SK-N-SH (cell line): Measurements from ENCODE around the gene SYNE2. TPM values are rescaled to one million over a fixed set of nuclear protein-coding genes. Genes with fewer than 3 reads are reported as not detected.

Experiments used
- CTCF ChIA-PET: fragments of 300-600, 350-600 bp; formaldehyde crosslinking; extraction: SDS; loops from one replicate; lab custom pipeline; 2021; lab: Yijun Ruan, JAX
- POLR2A ChIA-PET: fragments of 350-600 bp; sonication (Branson Sonifier 250); formaldehyde crosslinking; extraction: SDS; loops from one replicate; lab custom pipeline; 2020; ENCODE audit warnings: antibody characterized with exemption, inconsistent platforms; lab: Yijun Ruan, JAX
- DNase-seq: peaks from one replicate; pipeline ENCODE4 v3.0.0; 2012
- H2AFZ ChIP-seq: fragments of 200-600 bp; sonication (generic); 2 replicates; pipeline ENCODE4 v1.8.1; 2016; ENCODE audit warnings: antibody characterized with exemption, mild to moderate bottlenecking, low read depth
- H3F3A ChIP-seq: fragments of 200-600 bp; sonication (generic); replicated peaks from 2 replicates; pipeline ENCODE3; 2016; ENCODE audit warnings: antibody characterized with exemption, mild to moderate bottlenecking; ENCODE audit not compliant: insufficient read depth
- H3K27ac ChIP-seq, 2 experiments: fragments of 200-500 bp in 1 of 2; fragments of 200-600 bp in 1 of 2; sonication (Bioruptor generic) in 1 of 2; sonication (generic), shearing (Covaris generic) in 1 of 2; 2 replicates each; pipeline versions ENCODE4 v1.5.1 to v1.6.1; 2014 to 2016; ENCODE audit warnings: low read depth in 2 of 2, inconsistent platforms in 1 of 2, low read length in 1 of 2, mild to moderate bottlenecking in 1 of 2, mixed read lengths in 1 of 2
- H3K27me3 ChIP-seq: fragments of 200-600 bp; sonication (generic), shearing (Covaris generic); 2 replicates; pipeline ENCODE4 v1.6.1; 2016; ENCODE audit warnings: mixed run types; ENCODE audit not compliant: insufficient read depth
- H3K36me3 ChIP-seq, 2 experiments: fragments of 200-500 bp in 1 of 2; fragments of 200-600 bp in 1 of 2; sonication (Bioruptor generic) in 1 of 2; sonication (generic) in 1 of 2; replicated peaks in 1 of 2; 2 replicates each; pipeline versions ENCODE3 to v1.5.1; 2014 to 2016; ENCODE audit warnings: low read length in 1 of 2, mild to moderate bottlenecking in 1 of 2; ENCODE audit not compliant: insufficient read depth in 2 of 2, control insufficient read depth in 1 of 2
- H3K4me1 ChIP-seq, 2 experiments: fragments of 200-500 bp in 1 of 2; fragments of 200-600 bp in 1 of 2; sonication (Bioruptor generic) in 1 of 2; sonication (generic), shearing (Covaris generic) in 1 of 2; 2 replicates each; pipeline versions ENCODE4 v1.5.1 to v1.6.1; 2014 to 2016; ENCODE audit warnings: low read depth in 1 of 2, low read length in 1 of 2, mixed run types in 1 of 2; ENCODE audit not compliant: insufficient read depth in 2 of 2, control insufficient read depth in 1 of 2
- H3K4me2 ChIP-seq: fragments of 200-600 bp; sonication (generic), shearing (Covaris generic); 2 replicates; pipeline ENCODE4 v1.6.1; 2017; ENCODE audit warnings: mixed run types
- H3K4me3 ChIP-seq, 2 experiments: fragments of 200-500 bp in 1 of 2; fragments of 200-600 bp in 1 of 2; sonication (Bioruptor generic) in 1 of 2; sonication (generic), shearing (Covaris generic) in 1 of 2; 2 replicates each; pipeline versions ENCODE4 v1.5.1 to v1.8.1; 2014 to 2016; ENCODE audit warnings: low read depth in 2 of 2, inconsistent platforms in 1 of 2, low read length in 1 of 2, mild to moderate bottlenecking in 1 of 2, mixed read lengths in 1 of 2, moderate library complexity in 1 of 2
- H3K79me2 ChIP-seq: fragments of 200-600 bp; sonication (generic); 2 replicates; pipeline ENCODE4 v1.8.1; 2017; ENCODE audit warnings: mild to moderate bottlenecking; ENCODE audit not compliant: insufficient read depth
- H3K9ac ChIP-seq: fragments of 200-600 bp; sonication (generic); 2 replicates; pipeline ENCODE4 v1.6.1; 2017; ENCODE audit warnings: mixed run types
- H3K9me2 ChIP-seq: fragments of 200-600 bp; sonication (generic); 2 replicates; pipeline ENCODE4 v1.6.1; 2017; ENCODE audit warnings: mixed run types
- H3K9me3 ChIP-seq: fragments of 200-600 bp; sonication (generic); 2 replicates; pipeline ENCODE4 v1.6.1; 2017; ENCODE audit warnings: mixed run types, mild to moderate bottlenecking, moderate library complexity
- H4K20me1 ChIP-seq: fragments of 200-600 bp; sonication (generic); 2 replicates; pipeline ENCODE4 v1.6.1; 2017; ENCODE audit warnings: mild to moderate bottlenecking, mixed run types; ENCODE audit not compliant: insufficient read depth
- CTCF ChIP-seq: fragments of 200-600 bp; sonication (generic); IDR thresholded peaks from 2 replicates; pipeline ENCODE4 v1.6.1; 2017; ENCODE audit warnings: antibody characterized with exemption, mild to moderate bottlenecking, moderate library complexity
- ELF1 ChIP-seq: IDR thresholded peaks from 2 replicates; pipeline ENCODE4 v1.4.0; 2012
- FOXJ3 ChIP-seq: sonication (generic); formaldehyde crosslinking; IDR thresholded peaks from 2 replicates; pipeline ENCODE4 v1.5.1; 2020; ENCODE audit warnings: mild to moderate bottlenecking, missing genetic modification reagents
- GATA2 ChIP-seq: sonication (generic); formaldehyde crosslinking; IDR thresholded peaks from 2 replicates; pipeline ENCODE4 v1.5.0; 2020; ENCODE audit warnings: mild to moderate bottlenecking, missing genetic modification reagents
- MAX ChIP-seq: IDR thresholded peaks from 2 replicates; pipeline ENCODE4 v1.4.0; 2012; ENCODE audit warnings: low read depth
- MEF2A ChIP-seq: IDR thresholded peaks from 2 replicates; pipeline ENCODE4 v1.4.0; 2012; ENCODE audit warnings: low read depth, borderline replicate concordance
- MXI1 ChIP-seq: IDR thresholded peaks from 2 replicates; pipeline ENCODE4 v1.6.1; 2012; ENCODE audit warnings: mild to moderate bottlenecking, low read depth, low read length, improper control_type of control experiment
- REST ChIP-seq: IDR thresholded peaks from 2 replicates; pipeline ENCODE4 v1.6.1; 2012; ENCODE audit warnings: mild to moderate bottlenecking, low read depth, low read length, moderate library complexity
- TAF1 ChIP-seq: IDR thresholded peaks from 2 replicates; pipeline ENCODE4 v1.6.1; 2012; ENCODE audit warnings: low read depth, mild to moderate bottlenecking, low read length, moderate library complexity, borderline replicate concordance
- TCF12 ChIP-seq: IDR thresholded peaks from 2 replicates; pipeline ENCODE4 v1.4.0; 2012
- TEAD4 ChIP-seq: IDR thresholded peaks from 2 replicates; pipeline ENCODE4 v1.4.0; 2012; ENCODE audit warnings: mild to moderate bottlenecking, borderline replicate concordance; ENCODE audit not compliant: insufficient read depth
- USF2 ChIP-seq: fragments of 150-350 bp; IDR thresholded peaks from 2 replicates; pipeline ENCODE4 v1.6.1; 2017; ENCODE audit warnings: antibody characterized with exemption, low read length, low read depth, borderline replicate concordance
- YY1 ChIP-seq: IDR thresholded peaks from 2 replicates; pipeline ENCODE4 v1.4.0; 2012; ENCODE audit warnings: low read depth, mild to moderate bottlenecking
- WGBS: methylation state at CpG from one replicate; pipeline ENCODE4 v1.1.6; 2017; ENCODE audit warnings: low lambda C conversion rate; 5-methylcytosine and 5-hydroxymethylcytosine counted together
- polyA plus RNA-seq, 3 experiments: library from polyadenylated mRNA; depleted of rRNA; stranded (reverse); fragments of >200 nt; gene quantifications; 2 replicates each; pipeline ENCODE4 v1.2.3, GENCODE V29; 2012

The SYNE2 gene
- polyA plus RNA-seq, 1 of the 3 experiments (the other 2 are of a cell fraction): 7.1 TPM

- H3K4me2 ChIP-seq: no peak overlapping the region
- H3K4me3 ChIP-seq: no peak overlapping the region
- no peaks in the 10 kb centered on the region for H3K4me1 ChIP-seq
- ChIA-PET POLR2A (no interaction called here), CTCF (interaction anchor here (0.8 to 1.5 kb wide), 6 partner anchors 13 to 307 kb away, joined by 3 to 5 read pairs (median 4); no protein-coding TSS in a partner anchor)
- H3K27ac ChIP-seq: no peak overlapping the region
- H3K9ac ChIP-seq: no peak overlapping the region
- DNase-seq: no peak
- H3F3A ChIP-seq: no peaks in the 10 kb centered on the region
- H3K9me3 ChIP-seq: no peaks in the 10 kb centered on the region
- no peak overlapping the region for H2AFZ ChIP-seq
- no peak for TF ChIP-seq USF2
- TF ChIP-seq YY1: no peak
- TF ChIP-seq CTCF: no peak
- TF ChIP-seq GATA2: no peak
- 92% methylated on average over 10 of the region's 10 CpGs for WGBS
- no peaks in the 10 kb centered on the region for H3K79me2 ChIP-seq
- H3K36me3 ChIP-seq: peaks cover 14 to 25% of the 10 kb centered on the region in 2 experiments
- H3K27me3 ChIP-seq: no peaks in the 10 kb centered on the region
- H3K9me2 ChIP-seq: no peaks in the 10 kb centered on the region
- no peaks in the 10 kb centered on the region for H4K20me1 ChIP-seq
Observed at GRCh38 chr14:63996625-63997220, 143.9 kb downstream of the SYNE2 start.

- no peaks in the 10 kb centered on the region for H3K4me1 ChIP-seq
- H3K36me3 ChIP-seq: peaks cover 9 to 38% of the 10 kb centered on the region in 2 experiments
- H3K27ac ChIP-seq: no peak overlapping the region
- no peaks in the 10 kb centered on the region for H4K20me1 ChIP-seq
- ChIA-PET POLR2A (no interaction called here), CTCF (interaction anchor here (3.0 kb wide), 1 partner anchor 10 kb away, joined by 10 read pairs; no protein-coding TSS in a partner anchor)
- no peaks in the 10 kb centered on the region for H3K79me2 ChIP-seq
- no peak overlapping the region for H3K4me2 ChIP-seq
- H3K9me3 ChIP-seq: no peaks in the 10 kb centered on the region
- H3K4me3 ChIP-seq: no peak overlapping the region
- H3K27me3 ChIP-seq: no peaks in the 10 kb centered on the region
- no peak overlapping the region for H3K9ac ChIP-seq
- H3F3A ChIP-seq: no peaks in the 10 kb centered on the region
- DNase-seq: no peak
- H3K9me2 ChIP-seq: no peaks in the 10 kb centered on the region
- 73% methylated on average over 1 of the region's 1 CpG for WGBS
- no peak overlapping the region for H2AFZ ChIP-seq
- TF ChIP-seq MEF2A: no peak
- no peak for TF ChIP-seq MAX
- TF ChIP-seq TAF1: no peak
- no peak for TF ChIP-seq TCF12
- no peak for TF ChIP-seq ELF1
- TF ChIP-seq TEAD4: no peak
- no peak for TF ChIP-seq REST
- TF ChIP-seq CTCF: no peak
- TF ChIP-seq MXI1: no peak
- no peak for TF ChIP-seq FOXJ3 (CRISPR knock-in tag)
Observed at GRCh38 chr14:64000749-64001148, 147.9 kb downstream of the SYNE2 start.
